ENCODE data around the gene AHI1. TPM values are rescaled to one million over a fixed set of nuclear protein-coding genes. Genes with fewer than 3 reads are reported as not detected.

AHI1 gene
- total and polyA plus RNA-seq, 2 experiments from 2014 or later: 17.1 to 18.4 TPM

- Histone ChIP-seq H3K4me1 (ENCODE audit: low read depth) (no peaks in the 10 kb centered on the region), H3K36me3 (no peaks in the 10 kb centered on the region), H3K4me3 (no peak overlapping the region), H3K27ac (no peak overlapping the region), H3K27me3 (no peaks in the 10 kb centered on the region), H3K9me3 (ENCODE audit: low read depth) (no peaks in the 10 kb centered on the region)
- no peak for TF ChIP-seq CTCF (IDR thresholded peaks at IDR 0.05; ENCODE audit: low read depth, low read length)
- DNase-seq (ENCODE audit: low read depth in 1 of 2, low spot score in 1 of 2): no peak
These were observed 199.1 kb downstream of the AHI1 start for GRCh38 chr6:135298455-135298854.

GRCh38 chr6:135296715-135297114 lies 200.8 kb downstream of the AHI1 start:
- H3K27ac ChIP-seq: no peak overlapping the region
- no peaks in the 10 kb centered on the region for H3K27me3 ChIP-seq
- no peaks in the 10 kb centered on the region for H3K36me3 ChIP-seq
- no peaks in the 10 kb centered on the region for H3K9me3 ChIP-seq (ENCODE audit: low read depth)
- no peak overlapping the region for H3K4me3 ChIP-seq
- no peak for TF ChIP-seq CTCF (IDR thresholded peaks at IDR 0.05; ENCODE audit: low read depth, low read length)
- H3K4me1 ChIP-seq (ENCODE audit: low read depth): no peaks in the 10 kb centered on the region
- no peak for DNase-seq (ENCODE audit: low read depth in 1 of 2, low spot score in 1 of 2)

GRCh38 chr6:135295085-135295484 lies 202.5 kb downstream of the AHI1 start:
- no peak overlapping the region for H3K4me3 ChIP-seq
- TF ChIP-seq CTCF (IDR thresholded peaks at IDR 0.05; ENCODE audit: low read depth, low read length): no peak
- H3K27ac ChIP-seq: no peak overlapping the region
- DNase-seq (ENCODE audit: low read depth in 1 of 2, low spot score in 1 of 2): no peak
- H3K36me3 ChIP-seq: no peaks in the 10 kb centered on the region
- no peaks in the 10 kb centered on the region for H3K9me3 ChIP-seq (ENCODE audit: low read depth)
- no peaks in the 10 kb centered on the region for H3K27me3 ChIP-seq
- no peaks in the 10 kb centered on the region for H3K4me1 ChIP-seq (ENCODE audit: low read depth)

- Histone ChIP-seq H3K4me3 (no peak overlapping the region), H3K9me3 (ENCODE audit: low read depth) (no peaks in the 10 kb centered on the region), H3K27ac (no peak overlapping the region), H3K4me1 (ENCODE audit: low read depth) (no peaks in the 10 kb centered on the region), H3K27me3 (no peaks in the 10 kb centered on the region), H3K36me3 (no peaks in the 10 kb centered on the region)
- peak in 1 of 2 donors; percentile 65 for DNase-seq (ENCODE audit: low read depth in 1 of 2, low spot score in 1 of 2)
- TF ChIP-seq CTCF (IDR thresholded peaks at IDR 0.05; ENCODE audit: low read depth, low read length): no peak
These were observed 206.1 kb downstream of the AHI1 start for GRCh38 chr6:135291288-135292076.

GRCh38 chr6:135289816-135290215 lies 207.7 kb downstream of the AHI1 start:
- no peaks in the 10 kb centered on the region for H3K27me3 ChIP-seq
- H3K9me3 ChIP-seq (ENCODE audit: low read depth): no peaks in the 10 kb centered on the region
- no peak for DNase-seq (ENCODE audit: low read depth in 1 of 2, low spot score in 1 of 2)
- no peaks in the 10 kb centered on the region for H3K36me3 ChIP-seq
- no peak overlapping the region for H3K4me3 ChIP-seq
- no peaks in the 10 kb centered on the region for H3K4me1 ChIP-seq (ENCODE audit: low read depth)
- TF ChIP-seq CTCF (IDR thresholded peaks at IDR 0.05; ENCODE audit: low read depth, low read length): no peak
- H3K27ac ChIP-seq: no peak overlapping the region

All from cardiac muscle cell (in vitro differentiated cells and primary cell).